Stimulated activated CD8-positive, alpha-beta memory T cell treated with anti-CD3 and anti-CD28 coated beads, Interleukin-4, amount 100 ng/mL, for 48 hours (primary cell): ENCODE results near the gene PLEKHA8.

Experiments
- DNase-seq: peaks from one replicate; pipeline ENCODE4 v3.0.0-alpha.2; 2020

PLEKHA8 gene

GRCh38 chr7:30026229-30027064 is 1.8 kb upstream of the PLEKHA8 start, which contains the start of gene FKBP14:
Gene FKBP14 (minus strand): TSS chr7:30026702. CDS start chr7:30026508, 194 bp downstream.
- DNase-seq = peak; percentile 91

- DNase-seq = no peak
These were observed 1.2 kb upstream of the PLEKHA8 start for GRCh38 chr7:30027065-30027456.

- DNase-seq = no peak
These were observed 434 bp upstream of the PLEKHA8 start for GRCh38 chr7:30027740-30028215.

- peak; percentile 49 for DNase-seq
These were observed 780 bp downstream of the PLEKHA8 start for GRCh38 chr7:30028749-30029635.

- no peak for DNase-seq
These were observed 1.5 kb downstream of the PLEKHA8 start for GRCh38 chr7:30029696-30030095.

GRCh38 chr7:30032310-30033125 is 4.3 kb downstream of the PLEKHA8 start:
- DNase-seq = no peak

GRCh38 chr7:30034501-30034900 is 6.3 kb downstream of the PLEKHA8 start:
- DNase-seq = no peak

- no peak for DNase-seq
These were observed 8.0 kb downstream of the PLEKHA8 start for GRCh38 chr7:30036220-30036619.

- no peak for DNase-seq
These were observed 10.2 kb downstream of the PLEKHA8 start for GRCh38 chr7:30038196-30038980.

GRCh38 chr7:30040938-30041337 is 12.7 kb downstream of the PLEKHA8 start:
- DNase-seq = no peak

- DNase-seq = no peak
These were observed 13.5 kb downstream of the PLEKHA8 start for GRCh38 chr7:30041526-30042269.

- no peak for DNase-seq
These were observed 18.0 kb downstream of the PLEKHA8 start for GRCh38 chr7:30046127-30046770.

- no peak for DNase-seq
These were observed 18.9 kb downstream of the PLEKHA8 start for GRCh38 chr7:30047124-30047523.

GRCh38 chr7:30048582-30048981 is 20.4 kb downstream of the PLEKHA8 start:
- no peak for DNase-seq

GRCh38 chr7:30049173-30049572 is 21.0 kb downstream of the PLEKHA8 start:
- no peak for DNase-seq

GRCh38 chr7:30053068-30053467 is 24.9 kb downstream of the PLEKHA8 start:
- no peak for DNase-seq

GRCh38 chr7:30057741-30058140 is 29.5 kb downstream of the PLEKHA8 start:
- no peak for DNase-seq

- DNase-seq = peak; percentile 36
These were observed 33.6 kb downstream of the PLEKHA8 start for GRCh38 chr7:30061786-30062185.

GRCh38 chr7:30062587-30062986 is 34.4 kb downstream of the PLEKHA8 start:
- no peak for DNase-seq

- DNase-seq = no peak
These were observed 37.5 kb downstream of the PLEKHA8 start for GRCh38 chr7:30065746-30066145.

- no peak for DNase-seq
These were observed 38.5 kb downstream of the PLEKHA8 start for GRCh38 chr7:30066687-30067086.
